Subcutaneous abdominal adipose tissue (tissue), 5 donors: ENCODE results near the gene DENND4A.
A peak's percentile ranks its signal among the peaks of the same experiment; 100 is the strongest.

Experiments
- H3K27ac ChIP-seq: one replicate; pipeline ENCODE4 v1.7.0; 2013; ENCODE audit warnings: low read depth, mild to moderate bottlenecking, inconsistent platforms, low read length, moderate library complexity
- H3K27me3 ChIP-seq, 5 donors: one replicate each; pipeline ENCODE4 v1.7.0; 2013; ENCODE audit warnings: low read length in 5 of 5, inconsistent platforms in 1 of 5; ENCODE audit not compliant: control insufficient read depth in 5 of 5, insufficient read depth in 4 of 5
- H3K36me3 ChIP-seq, 5 donors: one replicate each; pipeline ENCODE4 v1.7.0; 2013; ENCODE audit warnings: low read length in 5 of 5; ENCODE audit not compliant: control insufficient read depth in 5 of 5, insufficient read depth in 5 of 5
- H3K4me1 ChIP-seq, 5 donors: one replicate each; pipeline ENCODE4 v1.7.0; 2013; ENCODE audit warnings: low read length in 5 of 5, mild to moderate bottlenecking in 3 of 5, moderate library complexity in 1 of 5; ENCODE audit not compliant: control insufficient read depth in 5 of 5, insufficient read depth in 5 of 5
- H3K4me3 ChIP-seq, 5 donors: one replicate each; pipeline ENCODE4 v1.7.0; 2013; ENCODE audit warnings: low read length in 5 of 5, low read depth in 1 of 5
- H3K9ac ChIP-seq, 5 donors: one replicate each; pipeline ENCODE4 v1.7.0; 2013; ENCODE audit warnings: low read length in 5 of 5, mild to moderate bottlenecking in 4 of 5, moderate library complexity in 3 of 5
- H3K9me3 ChIP-seq, 5 donors: one replicate each; pipeline ENCODE4 v1.7.0; 2013; ENCODE audit warnings: low read length in 5 of 5; ENCODE audit not compliant: control insufficient read depth in 5 of 5
- donor health status: healthy.
- donor health status: healthy.
- donor health status: healthy.
- donor health status: healthy.
- donor health status: healthy.

Gene DENND4A

GRCh38 chr15:65792138-65792987 is at the start of gene DENND4A:
Gene DENND4A (minus strand): TSS chr15:65792293. CDS start chr15:65756450, 35,843 bp downstream.
- no peaks in the 10 kb centered on the region for H3K27me3 ChIP-seq
- H3K9ac ChIP-seq = peak within 1 kb of the TSS; percentile 89 to 96 (median 94)
- no peaks in the 10 kb centered on the region for H3K36me3 ChIP-seq
- peaks cover 0 to 26% (median 21%) of the 10 kb centered on the region in 5 donors for H3K4me1 ChIP-seq
- peak within 1 kb of the TSS; percentile 78 to 98 (median 90) for H3K4me3 ChIP-seq
- H3K9me3 ChIP-seq = no peaks in the 10 kb centered on the region
- peak within 1 kb of the TSS; percentile 96 for H3K27ac ChIP-seq

- peak overlapping the region; percentile 12 to 62 (median 16) for H3K9ac ChIP-seq
- no peak overlapping the region for H3K27ac ChIP-seq
- H3K36me3 ChIP-seq = no peaks in the 10 kb centered on the region
- peaks cover 0 to 13% (median 10%) of the 10 kb centered on the region in 5 donors for H3K4me1 ChIP-seq
- peak overlapping the region; percentile 1 to 58 (median 53) for H3K4me3 ChIP-seq
- H3K9me3 ChIP-seq = no peaks in the 10 kb centered on the region
- no peaks in the 10 kb centered on the region for H3K27me3 ChIP-seq
Observed at GRCh38 chr15:65841121-65841930, 49.2 kb upstream of the DENND4A start.

- H3K4me3 ChIP-seq = no peak overlapping the region
- no peak overlapping the region for H3K27ac ChIP-seq
- no peak overlapping the region for H3K9ac ChIP-seq
- peaks cover 0 to 13% (median 10%) of the 10 kb centered on the region in 5 donors for H3K4me1 ChIP-seq
- no peaks in the 10 kb centered on the region for H3K36me3 ChIP-seq
- H3K27me3 ChIP-seq = no peaks in the 10 kb centered on the region
- H3K9me3 ChIP-seq = no peaks in the 10 kb centered on the region
Observed at GRCh38 chr15:65839985-65840384, 47.9 kb upstream of the DENND4A start.

- Histone ChIP-seq H3K27me3 (no peaks in the 10 kb centered on the region), H3K36me3 (no peaks in the 10 kb centered on the region), H3K27ac (no peak overlapping the region), H3K9ac (no peak overlapping the region), H3K9me3 (no peaks in the 10 kb centered on the region), H3K4me1 (peaks cover 0 to 15% (median 13%) of the 10 kb centered on the region in 5 donors), H3K4me3 (no peak overlapping the region)
Observed at GRCh38 chr15:65839354-65839901, 47.3 kb upstream of the DENND4A start.

GRCh38 chr15:65837301-65838294 is 45.5 kb upstream of the DENND4A start:
- Histone ChIP-seq H3K9ac (no peak overlapping the region), H3K9me3 (no peaks in the 10 kb centered on the region), H3K27ac (no peak overlapping the region), H3K36me3 (no peaks in the 10 kb centered on the region), H3K27me3 (peaks cover 0 to 3% (median 0%) of the 10 kb centered on the region in 5 donors), H3K4me3 (no peak overlapping the region), H3K4me1 (peaks cover 14 to 31% (median 29%) of the 10 kb centered on the region in 5 donors)

DNA sequence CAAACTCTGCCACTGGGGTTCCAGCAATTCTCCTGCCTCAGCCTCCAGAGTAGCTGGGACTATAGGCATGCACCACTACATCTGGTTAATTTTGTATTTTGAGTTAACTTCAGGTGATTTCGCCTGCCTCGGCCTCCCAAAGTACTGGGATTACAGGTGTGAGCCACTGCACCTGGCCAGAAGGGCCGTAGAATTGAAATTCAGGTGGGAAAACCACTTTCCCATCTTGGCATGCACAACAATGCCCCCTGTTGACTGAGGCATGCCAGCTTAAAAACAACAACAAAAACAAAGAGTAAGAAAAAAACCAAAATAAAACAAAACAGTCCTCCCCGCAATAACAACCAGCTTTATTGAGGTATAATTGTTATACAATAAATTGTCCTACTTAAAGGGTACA is 44.6 kb upstream of the DENND4A start:
- Histone ChIP-seq H3K4me1 (peaks cover 16 to 36% (median 34%) of the 10 kb centered on the region in 5 donors), H3K9ac (no peak overlapping the region), H3K27me3 (peaks cover 0 to 4% (median 0%) of the 10 kb centered on the region in 5 donors), H3K36me3 (no peaks in the 10 kb centered on the region), H3K4me3 (no peak overlapping the region), H3K27ac (no peak overlapping the region), H3K9me3 (no peaks in the 10 kb centered on the region)

GRCh38 chr15:65835447-65835846 is 43.4 kb upstream of the DENND4A start:
- Histone ChIP-seq H3K27me3 (peaks cover 0 to 4% (median 0%) of the 10 kb centered on the region in 5 donors), H3K36me3 (no peaks in the 10 kb centered on the region), H3K9me3 (no peaks in the 10 kb centered on the region), H3K4me3 (no peak overlapping the region), H3K4me1 (peaks cover 16 to 36% (median 30%) of the 10 kb centered on the region in 5 donors), H3K9ac (no peak overlapping the region), H3K27ac (no peak overlapping the region)

DNA sequence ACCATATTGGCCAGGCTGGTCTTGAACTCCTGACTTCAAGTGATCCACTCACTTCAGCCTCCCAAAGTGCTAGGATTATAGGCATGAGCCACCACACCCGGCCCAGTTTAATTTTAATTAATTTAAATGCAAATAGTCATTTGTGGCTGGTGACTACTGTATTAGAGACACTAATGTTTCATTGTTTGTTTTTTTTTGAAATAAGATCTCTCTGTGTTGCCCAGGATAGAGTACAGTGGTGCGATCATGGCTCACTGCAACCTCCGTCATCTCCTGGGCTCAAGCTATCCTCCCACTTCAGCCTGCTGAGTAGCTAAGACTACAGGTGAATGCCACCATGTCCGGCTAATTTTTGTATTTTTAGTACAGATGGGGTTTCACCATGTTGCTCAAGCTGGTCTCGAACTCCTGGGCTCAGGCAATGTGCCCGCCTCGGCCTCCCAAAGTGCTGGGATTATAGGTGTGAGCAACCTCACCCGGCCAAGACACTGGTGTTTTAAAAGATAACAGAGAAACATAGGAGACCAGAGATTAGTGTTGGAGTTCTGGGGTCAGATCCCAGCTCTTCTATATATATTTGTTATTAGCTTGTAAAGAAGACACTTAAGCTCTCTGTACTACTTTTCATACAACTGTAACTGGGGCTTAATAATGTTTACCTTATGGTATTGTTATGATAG is 42.6 kb upstream of the DENND4A start:
- H3K9me3 ChIP-seq = no peaks in the 10 kb centered on the region
- no peak overlapping the region for H3K4me3 ChIP-seq
- no peak overlapping the region for H3K27ac ChIP-seq
- H3K36me3 ChIP-seq = no peaks in the 10 kb centered on the region
- H3K9ac ChIP-seq = no peak overlapping the region
- peaks cover 16 to 39% (median 30%) of the 10 kb centered on the region in 5 donors for H3K4me1 ChIP-seq
- H3K27me3 ChIP-seq = peaks cover 0 to 4% (median 0%) of the 10 kb centered on the region in 5 donors
